Measurements from ENCODE around the gene TCF3.

The TCF3 gene

GRCh38 chr19:1577929-1578618 lies 74.3 kb downstream of the TCF3 start:
- Histone ChIP-seq H3K27ac (ENCODE audit: low read depth, low read length) (no peak overlapping the region), H2AFZ (ENCODE audit: low read depth, low read length, severe bottlenecking) (no peak overlapping the region), H3K79me2 (ENCODE audit: insufficient read depth, low read length) (no peaks in the 10 kb centered on the region), H3K4me3 (ENCODE audit: insufficient read depth, low read length, poor library complexity, severe bottlenecking) (no peak overlapping the region), H3K4me2 (ENCODE audit: low read depth, low read length, poor library complexity, severe bottlenecking) (no peak overlapping the region), H3K36me3 (ENCODE audit: low read length) (no peaks in the 10 kb centered on the region), H3K27me3 (ENCODE audit: low read length) (no peaks in the 10 kb centered on the region), H3K9me2 (replicated peaks; ENCODE audit: insufficient read depth, low read length) (no peaks in the 10 kb centered on the region), H3K9me3 (ENCODE audit: insufficient read depth, low read length) (no peaks in the 10 kb centered on the region), H3F3A (ENCODE audit: insufficient read depth) (no peaks in the 10 kb centered on the region), H3K9ac (ENCODE audit: low read length) (no peak overlapping the region), H4K20me1 (ENCODE audit: low read depth, low read length) (no peaks in the 10 kb centered on the region)
- no peak for TF ChIP-seq CTCF (IDR thresholded peaks at IDR 0.05; ENCODE audit: insufficient read depth, low read length, poor library complexity, severe bottlenecking)
- no peak for TF ChIP-seq EZH2phosphoT487 (conservative IDR thresholded peaks at IDR 0.05; ENCODE audit: low read length)

- no peak overlapping the region for H3K9ac ChIP-seq (ENCODE audit: low read length)
- TF ChIP-seq CTCF (IDR thresholded peaks at IDR 0.05; ENCODE audit: insufficient read depth, low read length, poor library complexity, severe bottlenecking) (no peak), EZH2phosphoT487 (conservative IDR thresholded peaks at IDR 0.05; ENCODE audit: low read length) (no peak)
- H3K4me3 ChIP-seq (ENCODE audit: insufficient read depth, low read length, poor library complexity, severe bottlenecking) = no peak overlapping the region
- H3K27me3 ChIP-seq (ENCODE audit: low read length) = no peaks in the 10 kb centered on the region
- H3K4me2 ChIP-seq (ENCODE audit: low read depth, low read length, poor library complexity, severe bottlenecking) = no peak overlapping the region
- no peaks in the 10 kb centered on the region for H3K79me2 ChIP-seq (ENCODE audit: insufficient read depth, low read length)
- no peak overlapping the region for H3K27ac ChIP-seq (ENCODE audit: low read depth, low read length)
- no peaks in the 10 kb centered on the region for H3K36me3 ChIP-seq (ENCODE audit: low read length)
- no peaks in the 10 kb centered on the region for H3K9me2 ChIP-seq (replicated peaks; ENCODE audit: insufficient read depth, low read length)
- H3K9me3 ChIP-seq (ENCODE audit: insufficient read depth, low read length) = no peaks in the 10 kb centered on the region
- H4K20me1 ChIP-seq (ENCODE audit: low read depth, low read length) = no peaks in the 10 kb centered on the region
- H3F3A ChIP-seq (ENCODE audit: insufficient read depth) = no peaks in the 10 kb centered on the region
- no peak overlapping the region for H2AFZ ChIP-seq (ENCODE audit: low read depth, low read length, severe bottlenecking)
Observed at GRCh38 chr19:1577090-1577928, 75.1 kb downstream of the TCF3 start.

- H4K20me1 ChIP-seq (ENCODE audit: low read depth, low read length) = no peaks in the 10 kb centered on the region
- no peaks in the 10 kb centered on the region for H3K36me3 ChIP-seq (ENCODE audit: low read length)
- H3F3A ChIP-seq (ENCODE audit: insufficient read depth) = no peaks in the 10 kb centered on the region
- H2AFZ ChIP-seq (ENCODE audit: low read depth, low read length, severe bottlenecking) = no peak overlapping the region
- no peaks in the 10 kb centered on the region for H3K9me3 ChIP-seq (ENCODE audit: insufficient read depth, low read length)
- no peak overlapping the region for H3K27ac ChIP-seq (ENCODE audit: low read depth, low read length)
- H3K4me3 ChIP-seq (ENCODE audit: insufficient read depth, low read length, poor library complexity, severe bottlenecking) = no peak overlapping the region
- H3K79me2 ChIP-seq (ENCODE audit: insufficient read depth, low read length) = no peaks in the 10 kb centered on the region
- H3K9me2 ChIP-seq (replicated peaks; ENCODE audit: insufficient read depth, low read length) = no peaks in the 10 kb centered on the region
- no peak overlapping the region for H3K9ac ChIP-seq (ENCODE audit: low read length)
- no peaks in the 10 kb centered on the region for H3K27me3 ChIP-seq (ENCODE audit: low read length)
- no peak overlapping the region for H3K4me2 ChIP-seq (ENCODE audit: low read depth, low read length, poor library complexity, severe bottlenecking)
- TF ChIP-seq CTCF (IDR thresholded peaks at IDR 0.05; ENCODE audit: insufficient read depth, low read length, poor library complexity, severe bottlenecking) (no peak), EZH2phosphoT487 (conservative IDR thresholded peaks at IDR 0.05; ENCODE audit: low read length) (no peak)
Observed at GRCh38 chr19:1576242-1577089, 75.9 kb downstream of the TCF3 start.
